Esophagus muscularis mucosa (tissue), 4 donors: Measurements from ENCODE around the gene KCNE3. TPM values are rescaled to one million over a fixed set of nuclear protein-coding genes. Genes with fewer than 3 reads are reported as not detected.

Source experiments
- DNase-seq: peaks from one replicate; pipeline ENCODE4 v3.0.0-alpha.2; 2017; ENCODE audit errors: extremely low spot score
- H3K27ac ChIP-seq, 4 donors: fragments of 200-600 bp; sonication (generic); replicated peaks in 1 of 4; 1 replicate in 3 of 4; 2 replicates in 1 of 4; pipeline ENCODE4 v1.5.1; 2016 to 2019; ENCODE audit warnings: mild to moderate bottlenecking in 1 of 4
- H3K27me3 ChIP-seq, 4 donors: fragments of 200-600 bp; sonication (generic); one replicate each; pipeline versions ENCODE4 v1.5.1 to v1.6.0; 2016 to 2019
- H3K36me3 ChIP-seq, 4 donors: fragments of 200-600 bp; sonication (generic); one replicate each; pipeline ENCODE4 v1.5.1; 2016 to 2019
- H3K4me1 ChIP-seq, 4 donors: fragments of 200-600 bp; sonication (generic); one replicate each; pipeline ENCODE4 v1.5.1; 2016 to 2019
- H3K4me3 ChIP-seq, 4 donors: fragments of 200-600 bp; sonication (generic); 1 replicate in 2 of 4; 2 replicates in 2 of 4; pipeline ENCODE4 v1.5.1; 2016 to 2019; ENCODE audit warnings: mild to moderate bottlenecking in 4 of 4, moderate library complexity in 1 of 4
- H3K9me3 ChIP-seq, 4 donors: fragments of 200-600 bp; sonication (generic); 1 replicate in 3 of 4; 2 replicates in 1 of 4; pipeline ENCODE4 v1.5.1; 2016 to 2019
- CTCF ChIP-seq, 3 experiments: fragments of 200-600 bp in 2 of 3; fragments of 450-650 bp in 1 of 3; sonication (generic) in 2 of 3; IDR thresholded peaks; one replicate each; pipeline ENCODE4 v1.5.1; 2017 to 2019; ENCODE audit warnings: antibody characterized with exemption in 3 of 3, mild to moderate bottlenecking in 2 of 3, moderate library complexity in 1 of 3
- EP300 ChIP-seq: sonication (generic); formaldehyde crosslinking; IDR thresholded peaks from one replicate; pipeline ENCODE4 v1.6.1; 2017; ENCODE audit warnings: antibody characterized with exemption
- POLR2A ChIP-seq: fragments of 450-650 bp; IDR thresholded peaks from one replicate; pipeline ENCODE4 v1.6.1; 2017; ENCODE audit warnings: antibody characterized with exemption, moderate library complexity, mild to moderate bottlenecking, low read depth
- POLR2AphosphoS5 ChIP-seq, 2 donors: sonication (generic); formaldehyde crosslinking; IDR thresholded peaks; one replicate each; pipeline ENCODE4 v1.6.1; 2017; ENCODE audit warnings: antibody characterized with exemption in 2 of 2
- WGBS: methylation state at CpG from one replicate; pipeline ENCODE4 v1.1.5; 2018; 5-methylcytosine and 5-hydroxymethylcytosine counted together
- intact Hi-C: fragments of 100-400 bp; cut with DNase I; formaldehyde crosslinking; loops from one replicate; pipeline ENCODE4 v1.15.1; 2023
- total RNA-seq, 4 donors: library from RNA; depleted of rRNA; stranded (reverse); fragments of >200 nt; gene quantifications; one replicate each; pipeline versions ENCODE4 v1.1.0 to v1.2.1, GENCODE V29; 2016

KCNE3 gene
- total RNA-seq, 4 donors from 2014 or later, result 6.0 to 9.6 (median 6.8) TPM

- no peaks in the 10 kb centered on the region for H3K27me3 ChIP-seq
- H3K9me3 ChIP-seq, result peaks cover 0 to 5% (median 0%) of the 10 kb centered on the region in 4 donors
- TF ChIP-seq CTCF (IDR thresholded peaks at IDR 0.05), result no peak
- no peak for TF ChIP-seq POLR2AphosphoS5 (IDR thresholded peaks at IDR 0.05)
- TF ChIP-seq POLR2A, result no peak
- no peak for TF ChIP-seq EP300
- DNase-seq, result no peak
- H3K27ac ChIP-seq, result no peak overlapping the region
- no peaks in the 10 kb centered on the region for H3K36me3 ChIP-seq
- intact Hi-C loops, result no loop called here
- H3K4me1 ChIP-seq, result no peaks in the 10 kb centered on the region
- no peak overlapping the region for H3K4me3 ChIP-seq
- whole genome bisulfite sequencing, result 91% methylated on average over 1 of the region's 1 CpG
These were observed 36.8 kb upstream of the KCNE3 start for GRCh38 chr11:74504100-74504691.

- Histone ChIP-seq H3K27ac (no peak overlapping the region), H3K36me3 (no peaks in the 10 kb centered on the region), H3K27me3 (no peaks in the 10 kb centered on the region), H3K4me1 (peaks cover 11 to 20% (median 14%) of the 10 kb centered on the region in 4 donors), H3K4me3 (no peak overlapping the region), H3K9me3 (peaks cover 0 to 2% (median 0%) of the 10 kb centered on the region in 4 donors)
- intact Hi-C loops, result loop anchor here (10.0 kb wide), 1 partner anchor 240 kb away; the partner anchor contains the start of gene CHRDL2
- DNase-seq, result no peak
- 90% methylated on average over 1 of the region's 1 CpG for WGBS
- no peak for TF ChIP-seq POLR2A
- no peak for TF ChIP-seq POLR2AphosphoS5 (IDR thresholded peaks at IDR 0.05)
- no peak for TF ChIP-seq CTCF (IDR thresholded peaks at IDR 0.05)
- no peak for TF ChIP-seq EP300
These were observed 27.6 kb upstream of the KCNE3 start for GRCh38 chr11:74494916-74495315.

- Histone ChIP-seq H3K4me3 (peak overlapping the region; percentile 84 to 99 (median 90)), H3K36me3 (no peaks in the 10 kb centered on the region), H3K4me1 (peaks cover 11 to 20% (median 14%) of the 10 kb centered on the region in 4 donors), H3K27me3 (no peaks in the 10 kb centered on the region), H3K27ac (peak overlapping the region; percentile 98 to 100 (median 99)), H3K9me3 (peaks cover 0 to 2% (median 0%) of the 10 kb centered on the region in 4 donors)
- peak in 1 of 3 experiments; percentile 3 for TF ChIP-seq CTCF (IDR thresholded peaks at IDR 0.05)
- TF ChIP-seq POLR2A, result no peak
- 23% methylated on average over 9 of the region's 14 CpGs for WGBS
- intact Hi-C loops, result loop anchor here (10.0 kb wide), 1 partner anchor 241 kb away; the partner anchor contains the start of gene CHRDL2
- no peak for DNase-seq
These were observed 26.7 kb upstream of the KCNE3 start for GRCh38 chr11:74493791-74494630.

- 0% methylated on average over 7 of the region's 94 CpGs for WGBS
- no peaks in the 10 kb centered on the region for H3K36me3 ChIP-seq
- intact Hi-C loops, result loop anchor here (10.0 kb wide), 1 partner anchor 242 kb away; the partner anchor contains the start of gene CHRDL2
These were observed 25.8 kb upstream of the KCNE3 start, which contains the start of gene LIPT2 for GRCh38 chr11:74492974-74493790. TSS of gene LIPT2 (minus strand) at chr11:74493724. CDS start at chr11:74493703, 21 bp downstream.

More at GRCh38 chr11:74492974-74493790, 25.8 kb upstream of the KCNE3 start, which contains the start of gene LIPT2:
- Histone ChIP-seq H3K27me3 (no peaks in the 10 kb centered on the region), H3K4me1 (peaks cover 11 to 20% (median 14%) of the 10 kb centered on the region in 4 donors), H3K4me3 (peak within 1 kb of the TSS; percentile 84 to 99 (median 90)), H3K9me3 (peaks cover 0 to 2% (median 0%) of the 10 kb centered on the region in 4 donors), H3K27ac (peak within 1 kb of the TSS; percentile 98 to 100 (median 99))
- TF ChIP-seq CTCF (IDR thresholded peaks at IDR 0.05) (peak in 1 of 3 experiments; percentile 17), POLR2A (peak; percentile 37), EP300 (no peak), POLR2AphosphoS5 (IDR thresholded peaks at IDR 0.05) (peak; percentile 87 to 90)
- DNase-seq, result peak; percentile 99
